IMR-90 (cell line): Measurements from ENCODE around the gene ARPP21. TPM values are rescaled to one million over a fixed set of nuclear protein-coding genes. Genes with fewer than 3 reads are reported as not detected.

Source experiments
- ATAC-seq: fragments of 200-7000 bp; cut with Tn5 transposase; 2 replicates; pipeline ENCODE4 v1.9.1; 2020; ENCODE audit warnings: low read depth, mild to moderate bottlenecking, moderate library complexity
- BruUV-seq: library from RNA; stranded (reverse); fragments of 400-500 nt; replicated peaks from 2 replicates; lab custom pipeline; 2021; lab: Mats Ljungman, UMichigan
- CTCF ChIA-PET: fragments of 300-600 bp; formaldehyde crosslinking; extraction: SDS; loops from one replicate; lab custom pipeline; 2021; ENCODE audit warnings: antibody characterized with exemption; lab: Yijun Ruan, JAX
- POLR2A ChIA-PET: fragments of 300-600 bp; sonication (Branson Sonifier 250); formaldehyde crosslinking; loops from one replicate; lab custom pipeline; 2022; ENCODE audit warnings: antibody characterized with exemption; ENCODE audit not compliant: unreplicated experiment; lab: Charles Lee
- DNase-seq: peaks from one replicate; pipeline ENCODE4 v3.0.0; 2013
- H2AFZ ChIP-seq: replicated peaks from 2 replicates; pipeline ENCODE3; 2013; ENCODE audit warnings: low read length, mild to moderate bottlenecking; ENCODE audit not compliant: poor library complexity
- H2AK5ac ChIP-seq: 2 replicates; pipeline ENCODE4 v1.6.1; 2013; ENCODE audit warnings: low read depth, low read length, inconsistent platforms
- H2AK9ac ChIP-seq: replicated peaks from 2 replicates; pipeline ENCODE3; 2013; ENCODE audit warnings: mild to moderate bottlenecking, low read depth, low read length, moderate library complexity; ENCODE audit not compliant: poor library complexity
- H2BK120ac ChIP-seq: 2 replicates; pipeline ENCODE4 v1.6.1; 2013; ENCODE audit warnings: low read depth, low read length, inconsistent platforms
- H2BK15ac ChIP-seq: 3 replicates; pipeline ENCODE4 v1.6.1; 2013; ENCODE audit warnings: low read depth, low read length, inconsistent platforms
- H2BK20ac ChIP-seq: 2 replicates; pipeline ENCODE4 v1.6.1; 2013; ENCODE audit warnings: low read depth, mild to moderate bottlenecking, inconsistent platforms, low read length, moderate library complexity
- H2BK5ac ChIP-seq: 2 replicates; pipeline ENCODE4 v1.6.1; 2013; ENCODE audit warnings: mild to moderate bottlenecking, low read depth, low read length, inconsistent platforms; ENCODE audit not compliant: poor library complexity, severe bottlenecking
- H3K14ac ChIP-seq: replicated peaks from 2 replicates; pipeline ENCODE4 v1.6.1; 2013; ENCODE audit warnings: low read depth, low read length, inconsistent platforms
- H3K18ac ChIP-seq: 2 replicates; pipeline ENCODE4 v1.6.1; 2013; ENCODE audit warnings: low read depth, low read length, control low read depth
- H3K23ac ChIP-seq: 2 replicates; pipeline ENCODE4 v1.6.1; 2013; ENCODE audit warnings: low read depth, low read length, inconsistent platforms
- H3K27ac ChIP-seq: 2 replicates; pipeline ENCODE4 v1.5.1; 2013; ENCODE audit warnings: mild to moderate bottlenecking, control low read depth, low read length; ENCODE audit not compliant: insufficient read depth
- H3K27me3 ChIP-seq: 2 replicates; pipeline ENCODE4 v1.6.1; 2013; ENCODE audit warnings: low read length; ENCODE audit not compliant: control insufficient read depth, insufficient read depth
- H3K36me3 ChIP-seq: 2 replicates; pipeline ENCODE4 v1.6.1; 2013; ENCODE audit warnings: low read length, mixed read lengths; ENCODE audit not compliant: control insufficient read depth, insufficient read depth
- H3K4ac ChIP-seq: 2 replicates; pipeline ENCODE4 v1.6.1; 2013; ENCODE audit warnings: low read depth, low read length, inconsistent platforms
- H3K4me1 ChIP-seq: 2 replicates; pipeline ENCODE4 v1.6.1; 2013; ENCODE audit warnings: low read length, mixed read lengths; ENCODE audit not compliant: control insufficient read depth, insufficient read depth
- H3K4me2 ChIP-seq: 2 replicates; pipeline ENCODE4 v1.6.1; 2013; ENCODE audit warnings: low read depth, mild to moderate bottlenecking, control low read depth, low read length, moderate library complexity
- H3K4me3 ChIP-seq: 2 replicates; pipeline ENCODE4 v1.5.1; 2013; ENCODE audit warnings: low read depth, mild to moderate bottlenecking, control low read depth, low read length, moderate library complexity; ENCODE audit not compliant: insufficient read depth
- H3K56ac ChIP-seq: 2 replicates; pipeline ENCODE4 v1.6.1; 2013; ENCODE audit warnings: low read length, inconsistent platforms; ENCODE audit not compliant: insufficient read depth; ENCODE audit errors: extremely low read depth
- H3K79me1 ChIP-seq, 2 experiments: 2 replicates each; pipeline ENCODE4 v1.6.1; 2013; ENCODE audit warnings: low read length in 2 of 2, inconsistent platforms in 1 of 2, low read depth in 1 of 2
- H3K9ac ChIP-seq: 2 replicates; pipeline ENCODE4 v1.6.1; 2013; ENCODE audit warnings: low read depth, low read length, control low read depth
- H3K9me1 ChIP-seq: 2 replicates; pipeline ENCODE4 v1.6.1; 2013; ENCODE audit warnings: low read length, inconsistent platforms; ENCODE audit not compliant: insufficient read depth
- H3K9me3 ChIP-seq: 2 replicates; pipeline ENCODE4 v1.6.1; 2013; ENCODE audit warnings: low read length; ENCODE audit not compliant: control insufficient read depth, insufficient read depth
- H4K20me1 ChIP-seq: 2 replicates; pipeline ENCODE4 v1.6.1; 2013; ENCODE audit warnings: low read length, inconsistent platforms; ENCODE audit not compliant: insufficient read depth
- H4K5ac ChIP-seq: 2 replicates; pipeline ENCODE4 v1.6.1; 2013; ENCODE audit warnings: mild to moderate bottlenecking, low read depth, low read length, control low read depth
- H4K8ac ChIP-seq, 2 experiments: 2 replicates each; pipeline ENCODE4 v1.6.1; 2013; ENCODE audit warnings: low read depth in 2 of 2, low read length in 2 of 2, control low read depth in 1 of 2, inconsistent platforms in 1 of 2
- H4K91ac ChIP-seq: 2 replicates; pipeline ENCODE4 v1.6.1; 2013; ENCODE audit warnings: low read depth, low read length, inconsistent platforms; ENCODE audit not compliant: insufficient read depth
- CEBPB ChIP-seq: IDR thresholded peaks from 2 replicates; pipeline ENCODE4 v1.6.1; 2012; ENCODE audit warnings: low read depth, low read length, improper control_type of control experiment
- CHD1 ChIP-seq: IDR thresholded peaks from 2 replicates; pipeline ENCODE4 v1.6.1; 2012; ENCODE audit warnings: low read depth, low read length, improper control_type of control experiment
- MAFK ChIP-seq: IDR thresholded peaks from 2 replicates; pipeline ENCODE4 v1.6.1; 2012; ENCODE audit warnings: low read depth, low read length, improper control_type of control experiment
- USF2 ChIP-seq: fragments of 150-350 bp; IDR thresholded peaks from 2 replicates; pipeline ENCODE4 v1.6.1; 2017; ENCODE audit warnings: mild to moderate bottlenecking, antibody characterized with exemption, low read length, low read depth
- WGBS, 2 experiments: methylation state at CpG; one replicate each; pipeline versions ENCODE4 v1.1.5 to v1.1.7; 2013; ENCODE audit warnings: missing lambda C conversion rate in 2 of 2; ENCODE audit not compliant: insufficient read length in 1 of 2; ENCODE audit errors: extremely low coverage in 2 of 2; 5-methylcytosine and 5-hydroxymethylcytosine counted together
- dilution Hi-C: fragments of 300-500 bp; cut with HindIII; formaldehyde crosslinking; loops from one replicate; pipeline ENCODE4 v1.14.3; 2018; ENCODE audit warnings: low sequenced_read_pairs; ENCODE audit not compliant: unreplicated experiment
- in situ Hi-C: fragments of 300-500 bp; cut with MboI; formaldehyde crosslinking; loops from 3 replicates; pipeline ENCODE4 v1.14.3; 2019; ENCODE audit warnings: low sequenced_read_pairs, inconsistent platforms, mixed read lengths
- intact Hi-C: fragments of 100-400 bp; cut with micrococcal nuclease; formaldehyde crosslinking; loops from 2 replicates; pipeline ENCODE4 v1.10.0; 2022
- polyA plus RNA-seq, 3 experiments: library from polyadenylated mRNA; depleted of rRNA; stranded (reverse); fragments of >200 nt; gene quantifications; 2 replicates each; pipeline ENCODE4 v1.2.3, GENCODE V29; 2012; ENCODE audit warnings: low replicate concordance in 1 of 3
- total RNA-seq: library from RNA; depleted of rRNA; stranded (reverse); fragments of >200 nt; gene quantifications from 2 replicates; pipeline ENCODE4 v1.2.3, GENCODE V29; 2012

Gene ARPP21
- total and polyA plus RNA-seq, 2 of the 4 experiments (the other 2 are of a cell fraction) = not detected

- Histone ChIP-seq H2BK15ac (no peak overlapping the region), H3K36me3 (no peaks in the 10 kb centered on the region), H3K9me3 (peaks cover 4% of the 10 kb centered on the region; the same call in 1 of the 2 replicates), H3K79me1 (no peaks in the 10 kb centered on the region), H4K20me1 (no peaks in the 10 kb centered on the region), H3K9ac (no peak overlapping the region), H3K4me1 (no peaks in the 10 kb centered on the region), H3K23ac (no peak overlapping the region), H3K14ac (no peak overlapping the region), H3K4ac (no peak overlapping the region), H2BK120ac (no peak overlapping the region), H3K27ac (no peak overlapping the region), H2BK5ac (no peak overlapping the region), H2AK5ac (no peak overlapping the region), H3K18ac (no peak overlapping the region), H4K91ac (no peak overlapping the region), H2BK20ac (no peak overlapping the region), H3K27me3 (no peaks in the 10 kb centered on the region), H3K4me2 (no peak overlapping the region), H2AFZ (no peak overlapping the region), H2AK9ac (no peak overlapping the region), H3K9me1 (no peaks in the 10 kb centered on the region), H4K5ac (no peak overlapping the region), H4K8ac (no peak overlapping the region), H3K4me3 (no peak overlapping the region), H3K56ac (no peak overlapping the region)
- in situ Hi-C loops (no loop called here), intact Hi-C loops (no loop called here), dilution Hi-C loops (no loop called here)
- DNase-seq = no peak
- no TSS peak for BruUV-seq
- no peak for ATAC-seq
- no peak for TF ChIP-seq CEBPB
- TF ChIP-seq MAFK = no peak
- TF ChIP-seq USF2 = no peak
- TF ChIP-seq CHD1 = no peak
- ChIA-PET POLR2A (no interaction called here), CTCF (no interaction called here)
- no CpG with 5 or more reads among the region's 2 CpGs for WGBS, 2 experiments
These were observed 100.7 kb downstream of the ARPP21 start for GRCh38 chr3:35739964-35740527.
